GM12878 (cell line): ENCODE measurements around the gene NOP9. TPM values are rescaled to one million over a fixed set of nuclear protein-coding genes. Genes with fewer than 3 reads are reported as not detected.

Source experiments
- ATAC-seq: fragments of 200-7000 bp; cut with Tn5 transposase; 3 replicates; pipeline ENCODE4 v1.9.1; 2020; ENCODE audit warnings: mild to moderate bottlenecking, moderate library complexity
- BruUV-seq: library from RNA; stranded (reverse); fragments of 400-500 nt; replicated peaks from 2 replicates; lab custom pipeline; 2021; lab: Mats Ljungman, UMichigan
- CTCF ChIA-PET: fragments of 300-600 bp; sonication (Branson Sonifier 250); formaldehyde crosslinking; extraction: SDS; loops from one replicate; lab custom pipeline; 2021; ENCODE audit warnings: inconsistent platforms; lab: Yijun Ruan, JAX
- POLR2A ChIA-PET: fragments of 350-600 bp; formaldehyde crosslinking; extraction: SDS; loops from one replicate; lab custom pipeline; 2021; ENCODE audit warnings: inconsistent platforms; lab: Charles Lee
- RAD21 ChIA-PET: fragments of 300-600 bp; sonication (Branson Sonifier 250); formaldehyde crosslinking; loops from one replicate; lab custom pipeline; 2023; ENCODE audit warnings: antibody characterized with exemption; ENCODE audit not compliant: unreplicated experiment; lab: Charles Lee
- SMC1A ChIA-PET: fragments of 300-600 bp; sonication (Branson Sonifier 250); formaldehyde crosslinking; loops from one replicate; lab custom pipeline; 2023; ENCODE audit not compliant: unreplicated experiment, uncharacterized antibody; lab: Charles Lee
- DNase-seq: peaks from one replicate; pipeline ENCODE4 v3.0.0-alpha.2; 2011; ENCODE audit warnings: low read depth, low spot score
- FAIRE-seq: peaks from 3 replicates; lab custom pipeline; 2011; peaks lifted over from hg19 to GRCh38; lab: Jason Lieb, UNC
- H2AFZ ChIP-seq: 2 replicates; pipeline ENCODE4 v1.6.0; 2011; ENCODE audit warnings: low read depth, low read length, control low read depth; ENCODE audit not compliant: control insufficient read depth
- H3K27ac ChIP-seq: 2 replicates; pipeline ENCODE4 v1.5.1; 2011; ENCODE audit warnings: control low read depth; ENCODE audit not compliant: control insufficient read depth, insufficient read depth
- H3K27me3 ChIP-seq, 2 experiments: replicated peaks in 1 of 2; 2 replicates each; pipeline versions ENCODE4 v1.6.0 to v1.6.1; 2011; ENCODE audit warnings: low read length in 1 of 2; ENCODE audit not compliant: control insufficient read depth in 2 of 2, insufficient read depth in 2 of 2
- H3K36me3 ChIP-seq, 2 experiments: 2 replicates each; pipeline ENCODE4 v1.5.1; 2011; ENCODE audit warnings: low read length in 1 of 2; ENCODE audit not compliant: control insufficient read depth in 2 of 2, insufficient read depth in 2 of 2
- H3K4me1 ChIP-seq: 2 replicates; pipeline ENCODE4 v1.6.1; 2011; ENCODE audit warnings: mild to moderate bottlenecking, low read length, moderate library complexity, mixed read lengths; ENCODE audit not compliant: control insufficient read depth, insufficient read depth
- H3K4me2 ChIP-seq: 2 replicates; pipeline ENCODE4 v1.6.0; 2011; ENCODE audit warnings: control low read depth; ENCODE audit not compliant: control insufficient read depth, insufficient read depth
- H3K4me3 ChIP-seq: fragments of 200-600 bp; sonication (generic); 2 replicates; pipeline ENCODE4 v1.5.1; 2016
- H3K79me2 ChIP-seq: 2 replicates; pipeline ENCODE4 v1.6.0; 2011; ENCODE audit warnings: low read length; ENCODE audit not compliant: control insufficient read depth, insufficient read depth
- H3K9ac ChIP-seq: 2 replicates; pipeline ENCODE4 v1.8.0; 2011; ENCODE audit warnings: low read length, control low read depth, mixed read lengths; ENCODE audit not compliant: control insufficient read depth, insufficient read depth
- H3K9me3 ChIP-seq: replicated peaks from 3 replicates; pipeline ENCODE4 v1.5.1; 2011; ENCODE audit warnings: mild to moderate bottlenecking, low read length; ENCODE audit not compliant: control insufficient read depth, insufficient read depth
- H4K20me1 ChIP-seq: 2 replicates; pipeline ENCODE4 v1.6.0; 2011; ENCODE audit not compliant: control insufficient read depth, insufficient read depth
- CHD4 ChIP-seq: fragments of 200-600 bp; sonication (generic); IDR thresholded peaks from 2 replicates; pipeline ENCODE4 v1.6.1; 2016; ENCODE audit warnings: mild to moderate bottlenecking
- EED ChIP-seq: sonication (generic); IDR thresholded peaks from 2 replicates; pipeline ENCODE4 v1.6.1; 2016; ENCODE audit warnings: antibody characterized with exemption, low read depth
- EGR1 ChIP-seq, 2 experiments: IDR thresholded peaks; 1 replicate in 1 of 2; 2 replicates in 1 of 2; pipeline ENCODE4 v1.6.1; 2011 to 2012; ENCODE audit warnings: low read depth in 2 of 2, low read length in 2 of 2, borderline replicate concordance in 1 of 2, mild to moderate bottlenecking in 1 of 2, moderate library complexity in 1 of 2
- MYB ChIP-seq: fragments of 150-350 bp; IDR thresholded peaks from 2 replicates; pipeline ENCODE4 v1.6.1; 2014; ENCODE audit warnings: mild to moderate bottlenecking, low read depth, low read length, borderline replicate concordance
- NFIC ChIP-seq: IDR thresholded peaks from 2 replicates; pipeline ENCODE4 v1.6.1; 2012; ENCODE audit warnings: low read depth, mild to moderate bottlenecking, inconsistent platforms, low read length, moderate library complexity
- SP1 ChIP-seq: IDR thresholded peaks from one replicate; pipeline ENCODE4 v1.6.1; 2011; ENCODE audit warnings: low read depth, low read length
- SUPT20H ChIP-seq: IDR thresholded peaks from 2 replicates; pipeline ENCODE4 v1.6.1; 2011; ENCODE audit warnings: low read depth, mild to moderate bottlenecking, low read length, moderate library complexity, borderline replicate concordance; ENCODE audit not compliant: control insufficient read depth
- ZNF274 ChIP-seq: IDR thresholded peaks from one replicate; pipeline ENCODE4 v1.8.0; 2011; ENCODE audit not compliant: insufficient read length, insufficient read depth
- WGBS: methylation state at CpG from one replicate; pipeline ENCODE4 v1.1.6; 2016; ENCODE audit warnings: low lambda C conversion rate; ENCODE audit not compliant: insufficient replicate concordance, insufficient coverage; ENCODE audit errors: missing lambda C conversion rate; 5-methylcytosine and 5-hydroxymethylcytosine counted together
- in situ Hi-C: fragments of 300-500 bp; cut with MboI; formaldehyde crosslinking; loops from 9 replicates; pipeline ENCODE4 v1.14.3; 2018; ENCODE audit warnings: mixed read lengths
- intact Hi-C: fragments of 100-400 bp; cut with micrococcal nuclease; formaldehyde crosslinking; loops from one replicate; pipeline ENCODE4 v1.14.2; 2022; ENCODE audit not compliant: unreplicated experiment
- polyA plus RNA-seq, 11 experiments: library from polyadenylated mRNA; depleted of rRNA in 4 of 11; unstranded in 6 of 11; stranded (reverse) in 5 of 11; fragments of >200 nt; fragmentation: Nextera tagmentation in 4 of 11; fragmentation: Illumina TruSeq in 1 of 11; extraction: Ambion mirVana in 4 of 11; extraction: Trizol in 1 of 11; gene quantifications; 1 replicate in 1 of 11; 2 replicates in 10 of 11; pipeline versions ENCODE4 v1.2.1 to v1.2.3, GENCODE V29; 2011 to 2016; ENCODE audit warnings: inconsistent platforms in 2 of 11, missing spikeins in 2 of 11, low read depth in 1 of 11
- total RNA-seq, 4 experiments: library from RNA; depleted of rRNA in 3 of 4; stranded (reverse); fragments of >200 nt in 3 of 4; fragmentation: Illumina TruSeq in 1 of 4; extraction: Trizol in 1 of 4; gene quantifications; 2 replicates each; pipeline versions ENCODE4 v1.2.1 to v1.2.3, GENCODE V29; 2013 to 2021
- TF ChIP-seq, protein P1 (sequence below): IDR thresholded peaks from 2 replicates; pipeline ENCODE4 v1.6.1; 2012; ENCODE audit warnings: low read length, inconsistent platforms
- TF ChIP-seq, protein P2 (sequence below): IDR thresholded peaks from 2 replicates; pipeline ENCODE4 v1.6.1; 2011; ENCODE audit warnings: borderline replicate concordance, low read depth, mild to moderate bottlenecking, moderate library complexity, mixed read lengths, low read length; ENCODE audit not compliant: insufficient read depth; ENCODE audit errors: extremely low read length

The NOP9 gene
- total and polyA plus RNA-seq, 10 of the 15 experiments (the other 5 are each of a cell fraction or from before 2014, with no cell fraction given) = 2.4 to 43.9 (median 20.3) TPM

DNA sequence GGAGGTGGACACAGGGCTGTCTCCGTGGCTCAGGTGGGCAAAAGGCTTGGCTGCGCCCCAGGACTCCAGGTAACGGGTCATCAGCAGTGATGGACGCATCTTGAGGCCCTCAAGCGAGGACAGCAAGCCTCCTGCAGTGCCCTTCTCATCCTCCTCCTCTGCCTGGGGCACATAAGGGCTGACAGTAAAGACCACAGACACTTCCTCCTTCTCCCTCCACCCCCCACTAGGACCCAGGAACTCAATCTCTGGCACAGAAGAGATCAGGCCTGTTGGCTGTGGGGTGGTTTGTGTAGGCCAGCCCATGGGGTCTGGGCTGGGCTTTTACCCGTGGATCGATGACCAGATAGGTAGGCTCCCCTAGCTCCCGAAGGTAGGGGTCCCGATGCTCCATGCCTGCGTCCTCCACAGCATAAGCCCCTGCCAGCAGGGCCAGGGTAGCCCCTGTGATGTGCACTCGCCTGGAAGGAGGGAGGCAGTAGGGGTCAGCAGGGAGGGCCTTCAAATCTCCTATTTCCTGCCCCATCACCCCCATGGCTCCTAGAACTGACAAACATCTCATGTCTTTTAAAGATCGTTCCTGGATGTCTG, 29.5 kb downstream of the NOP9 start (continued):
- TF ChIP-seq EGR1 (IDR thresholded peaks at IDR 0.05; ENCODE audit: borderline replicate concordance in 1 of 2, low read depth in 2 of 2, low read length in 2 of 2) (no peak), ZNF274 (no peak), SP1 (no peak)
- TF ChIP-seq, protein P1, sequence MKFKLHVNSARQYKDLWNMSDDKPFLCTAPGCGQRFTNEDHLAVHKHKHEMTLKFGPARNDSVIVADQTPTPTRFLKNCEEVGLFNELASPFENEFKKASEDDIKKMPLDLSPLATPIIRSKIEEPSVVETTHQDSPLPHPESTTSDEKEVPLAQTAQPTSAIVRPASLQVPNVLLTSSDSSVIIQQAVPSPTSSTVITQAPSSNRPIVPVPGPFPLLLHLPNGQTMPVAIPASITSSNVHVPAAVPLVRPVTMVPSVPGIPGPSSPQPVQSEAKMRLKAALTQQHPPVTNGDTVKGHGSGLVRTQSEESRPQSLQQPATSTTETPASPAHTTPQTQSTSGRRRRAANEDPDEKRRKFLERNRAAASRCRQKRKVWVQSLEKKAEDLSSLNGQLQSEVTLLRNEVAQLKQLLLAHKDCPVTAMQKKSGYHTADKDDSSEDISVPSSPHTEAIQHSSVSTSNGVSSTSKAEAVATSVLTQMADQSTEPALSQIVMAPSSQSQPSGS = no peak
- TF ChIP-seq, all 136 proteins: peak for 0

GRCh38 chr14:24329736-24330135, 30.1 kb downstream of the NOP9 start:
- SMC1A ChIA-PET = interaction anchor here (0.9 to 2.1 kb wide), 2 partner anchors 102 to 108 kb away, joined by 4 to 11 read pairs; no protein-coding TSS in a partner anchor
- DNase-seq (no peak), FAIRE-seq (no peak), ATAC-seq (no peak)
- RAD21 ChIA-PET = interaction anchor here (0.8 to 3.9 kb wide), 2 partner anchors 87 to 102 kb away, joined by 5 to 26 read pairs; no protein-coding TSS in a partner anchor
- Histone ChIP-seq H3K27me3 (peaks cover 2 to 11% of the 10 kb centered on the region in 2 experiments; a peak in 3 of 4 replicates), H3K9ac (no peak overlapping the region), H3K27ac (no peak overlapping the region), H4K20me1 (no peaks in the 10 kb centered on the region), H3K4me3 (no peak overlapping the region), H3K4me1 (peaks cover 18% of the 10 kb centered on the region), H3K36me3 (no peaks in the 10 kb centered on the region), H3K79me2 (no peaks in the 10 kb centered on the region), H3K4me2 (no peak overlapping the region), H2AFZ (no peak overlapping the region), H3K9me3 (no peaks in the 10 kb centered on the region)
- CTCF ChIA-PET = interaction anchor here (0.8 to 16.6 kb wide), 8 partner anchors 10 to 110 kb away, joined by 3 to 452 read pairs (median 13); partner anchors contain the start of genes CBLN3, CIDEB, KHNYN and LTB4R2
- TF ChIP-seq NFIC (no peak), MYB (no peak), SUPT20H (no peak), CHD4 (no peak), EED (no peak)
- TF ChIP-seq, protein P2, sequence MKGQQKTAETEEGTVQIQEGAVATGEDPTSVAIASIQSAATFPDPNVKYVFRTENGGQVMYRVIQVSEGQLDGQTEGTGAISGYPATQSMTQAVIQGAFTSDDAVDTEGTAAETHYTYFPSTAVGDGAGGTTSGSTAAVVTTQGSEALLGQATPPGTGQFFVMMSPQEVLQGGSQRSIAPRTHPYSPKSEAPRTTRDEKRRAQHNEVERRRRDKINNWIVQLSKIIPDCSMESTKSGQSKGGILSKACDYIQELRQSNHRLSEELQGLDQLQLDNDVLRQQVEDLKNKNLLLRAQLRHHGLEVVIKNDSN = peak; percentile 14
- BruUV-seq = no TSS peak
- POLR2A ChIA-PET = no interaction called here
- intact Hi-C loops (loop anchor here (5.0 kb wide), 1 partner anchor 38 kb away; the partner anchor contains the start of gene NFATC4), in situ Hi-C loops (loop anchor here (5.0 kb wide), 1 partner anchor 103 kb away; no protein-coding TSS in a partner anchor)
- 33% methylated on average over 9 of the region's 9 CpGs for WGBS
